Pancreas (tissue), 10 donors: ENCODE measurements around the gene GSTM4. TPM values are rescaled to one million over a fixed set of nuclear protein-coding genes. Genes with fewer than 3 reads are reported as not detected.

Source experiments
- ATAC-seq, 4 donors: fragments of 200-7000 bp; cut with Tn5 transposase; one replicate each; pipeline versions ENCODE4 v1.8.0 to v1.9.1; 2020; ENCODE audit warnings: mild to moderate bottlenecking in 4 of 4, moderate library complexity in 4 of 4
- DNase-seq, 6 donors: peaks; one replicate each; pipeline ENCODE4 v3.0.0-alpha.2; 2020
- FAIRE-seq: peaks from 2 replicates; lab custom pipeline; 2012; peaks lifted over from hg19 to GRCh38; lab: Jason Lieb, UNC
- H3K27ac ChIP-seq, 4 donors: fragments of 200-600 bp; sonication (generic); 1 replicate in 3 of 4; 2 replicates in 1 of 4; pipeline versions ENCODE4 v1.5.0 to v1.8.0; 2020
- H3K27me3 ChIP-seq, 4 donors: fragments of 200-600 bp; one replicate each; pipeline ENCODE4 v1.8.0; 2021
- H3K36me3 ChIP-seq, 3 donors: fragments of 200-600 bp; sonication (generic) in 1 of 3; one replicate each; pipeline versions ENCODE4 v1.5.0 to v1.8.0; 2020 to 2021
- H3K4me1 ChIP-seq, 3 donors: fragments of 200-600 bp; one replicate each; pipeline ENCODE4 v1.8.0; 2021
- H3K4me3 ChIP-seq, 4 donors: fragments of 200-600 bp; sonication (generic) in 2 of 4; one replicate each; pipeline versions ENCODE4 v1.5.0 to v1.8.0; 2020 to 2021
- H3K9me3 ChIP-seq, 4 donors: fragments of 200-600 bp; one replicate each; pipeline ENCODE4 v1.8.0; 2021
- WGBS, 2 donors: extraction: QIAGEN DNeasy Blood & Tissue Kit; methylation state at CpG; one replicate each; pipeline ENCODE4 v1.1.7; 2013; 5-methylcytosine and 5-hydroxymethylcytosine counted together
- intact Hi-C, 3 donors: fragments of 100-400 bp; cut with DNase I; formaldehyde crosslinking; loops; one replicate each; pipeline versions ENCODE4 v1.11.1 to v1.14.2; 2022
- polyA plus RNA-seq, 2 donors: library from polyadenylated mRNA; stranded (reverse); fragments of 200-250 nt; gene quantifications; one replicate each; pipeline ENCODE4 v1.2.3, GENCODE V29; 2013
- total RNA-seq, 6 donors: library from RNA; stranded (reverse); fragmentation: NEBNext Ultra II Directional in 4 of 6; extraction: Animal tissue kit (Norgen Biotek cat#: 25700) in 4 of 6; gene quantifications; one replicate each; pipeline versions ENCODE4 v1.2.1 to v1.2.4, GENCODE V29; 2021 to 2023
- TF ChIP-seq, protein P1 (sequence below), 4 donors: fragments of 200-600 bp; sonication (generic) in 3 of 4; IDR thresholded peaks; one replicate each; pipeline versions ENCODE4 v1.5.0 to v1.8.0; 2021; ENCODE audit warnings: antibody characterized with exemption in 4 of 4
- donor health status: healthy with polysubstance abuse.
- donor health status: DM: no; HTN: no; CAD: no; lungs with moderate emphysema.
- donor health status: DM: no; HTN: no; CAD: no.
- donor health status: control.
- donor health status: control.
- donor health status: Bipolar disorder and iron deficiency.
- donor health status: DM: yes; HTN: yes; CAD: no.
- donor health status: DM: no; HTN: no; CAD: no.
- donor health status: DM: no; HTN: no; CAD: no.
- donor health status: DM: yes; HTN: yes; CAD: no.

GSTM4 gene
- total and polyA plus RNA-seq, 8 donors, result 13.4 to 36.6 (median 19.8) TPM

DNA sequence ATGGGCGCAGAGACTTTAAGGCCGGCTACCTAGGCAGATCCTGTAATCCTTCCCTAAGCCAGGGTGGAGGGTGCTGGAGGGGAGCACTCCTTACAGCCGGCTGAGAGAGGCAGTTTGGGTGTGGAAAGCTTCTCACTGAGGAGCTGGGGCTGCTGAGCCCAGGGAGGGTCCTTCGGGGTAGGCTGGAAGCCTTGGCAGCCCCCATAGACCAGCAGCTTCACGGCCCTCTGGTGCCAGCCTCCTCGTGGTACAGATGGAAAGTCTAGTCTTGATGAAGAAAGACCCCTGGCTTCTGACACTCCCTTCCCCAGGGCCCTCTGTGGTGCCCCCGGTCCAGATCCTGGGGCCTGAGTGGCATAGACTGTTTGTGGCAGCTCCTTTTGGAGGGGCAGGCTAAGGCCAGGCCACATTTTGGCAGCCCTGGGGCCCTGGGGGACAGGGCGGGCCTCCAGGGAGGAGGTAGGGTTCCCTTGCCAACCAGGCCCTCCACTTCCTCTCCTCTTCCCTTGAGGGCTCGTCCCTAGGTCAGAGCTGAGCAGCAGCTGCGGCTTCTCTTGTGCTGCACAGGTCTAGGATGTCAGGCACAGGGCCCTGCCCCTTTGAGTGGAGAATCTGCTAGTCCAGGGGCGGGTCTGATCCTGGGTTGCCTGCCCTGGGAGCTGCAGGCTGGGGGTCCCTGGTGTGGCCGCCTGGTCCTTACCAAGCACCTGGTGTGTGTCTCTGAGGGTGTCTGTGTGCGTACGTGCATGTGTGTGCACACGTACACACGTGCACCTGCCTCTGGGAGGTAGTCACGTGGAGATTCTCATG is 31.5 kb upstream of the GSTM4 start:
- Histone ChIP-seq H3K4me1 (peaks cover under 1 to 6% (median under 1%) of the 10 kb centered on the region in 3 donors), H3K9me3 (no peaks in the 10 kb centered on the region), H3K27me3 (no peaks in the 10 kb centered on the region), H3K36me3 (peaks cover 0 to 32% (median 5%) of the 10 kb centered on the region in 3 donors), H3K4me3 (no peak overlapping the region), H3K27ac (no peak overlapping the region)
- intact Hi-C loops, result loop anchor here in 2 of 3 donors (5.0 kb wide), 1 partner anchor 82 kb away; no protein-coding TSS in a partner anchor
- FAIRE-seq, result no peak
- WGBS, 2 donors, result 82 to 83% methylated on average over 17 of the region's 17 CpGs
- no peak for ATAC-seq
- TF ChIP-seq, protein P1, sequence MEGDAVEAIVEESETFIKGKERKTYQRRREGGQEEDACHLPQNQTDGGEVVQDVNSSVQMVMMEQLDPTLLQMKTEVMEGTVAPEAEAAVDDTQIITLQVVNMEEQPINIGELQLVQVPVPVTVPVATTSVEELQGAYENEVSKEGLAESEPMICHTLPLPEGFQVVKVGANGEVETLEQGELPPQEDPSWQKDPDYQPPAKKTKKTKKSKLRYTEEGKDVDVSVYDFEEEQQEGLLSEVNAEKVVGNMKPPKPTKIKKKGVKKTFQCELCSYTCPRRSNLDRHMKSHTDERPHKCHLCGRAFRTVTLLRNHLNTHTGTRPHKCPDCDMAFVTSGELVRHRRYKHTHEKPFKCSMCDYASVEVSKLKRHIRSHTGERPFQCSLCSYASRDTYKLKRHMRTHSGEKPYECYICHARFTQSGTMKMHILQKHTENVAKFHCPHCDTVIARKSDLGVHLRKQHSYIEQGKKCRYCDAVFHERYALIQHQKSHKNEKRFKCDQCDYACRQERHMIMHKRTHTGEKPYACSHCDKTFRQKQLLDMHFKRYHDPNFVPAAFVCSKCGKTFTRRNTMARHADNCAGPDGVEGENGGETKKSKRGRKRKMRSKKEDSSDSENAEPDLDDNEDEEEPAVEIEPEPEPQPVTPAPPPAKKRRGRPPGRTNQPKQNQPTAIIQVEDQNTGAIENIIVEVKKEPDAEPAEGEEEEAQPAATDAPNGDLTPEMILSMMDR (IDR thresholded peaks at IDR 0.05), result no peak
- DNase-seq, result peak in 1 of 6 donors; percentile 9

DNA sequence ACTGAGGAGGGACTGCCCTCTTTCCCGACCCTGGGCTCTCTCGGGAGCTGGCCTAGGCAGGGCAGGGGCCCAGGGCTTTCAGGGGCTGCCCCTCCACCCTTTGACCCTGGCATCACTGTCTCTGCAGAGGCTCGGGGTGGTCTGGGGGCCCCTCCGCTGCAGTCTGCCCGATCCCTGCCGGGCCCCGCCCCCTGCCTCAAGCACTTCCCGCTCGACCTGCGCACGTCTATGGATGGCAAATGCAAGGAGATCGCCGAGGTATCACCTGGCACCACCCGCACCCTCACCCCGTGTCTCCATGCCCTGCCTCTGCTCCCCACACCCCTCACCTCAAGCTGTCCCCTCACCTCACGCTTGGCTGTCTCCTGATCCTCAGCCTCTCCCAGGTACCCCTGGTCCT is 30.7 kb upstream of the GSTM4 start:
- WGBS, 2 donors, result 88 to 92% methylated on average over 16 of the region's 16 CpGs
- DNase-seq, result peak in 2 of 6 donors; percentile 8 to 75

DNA sequence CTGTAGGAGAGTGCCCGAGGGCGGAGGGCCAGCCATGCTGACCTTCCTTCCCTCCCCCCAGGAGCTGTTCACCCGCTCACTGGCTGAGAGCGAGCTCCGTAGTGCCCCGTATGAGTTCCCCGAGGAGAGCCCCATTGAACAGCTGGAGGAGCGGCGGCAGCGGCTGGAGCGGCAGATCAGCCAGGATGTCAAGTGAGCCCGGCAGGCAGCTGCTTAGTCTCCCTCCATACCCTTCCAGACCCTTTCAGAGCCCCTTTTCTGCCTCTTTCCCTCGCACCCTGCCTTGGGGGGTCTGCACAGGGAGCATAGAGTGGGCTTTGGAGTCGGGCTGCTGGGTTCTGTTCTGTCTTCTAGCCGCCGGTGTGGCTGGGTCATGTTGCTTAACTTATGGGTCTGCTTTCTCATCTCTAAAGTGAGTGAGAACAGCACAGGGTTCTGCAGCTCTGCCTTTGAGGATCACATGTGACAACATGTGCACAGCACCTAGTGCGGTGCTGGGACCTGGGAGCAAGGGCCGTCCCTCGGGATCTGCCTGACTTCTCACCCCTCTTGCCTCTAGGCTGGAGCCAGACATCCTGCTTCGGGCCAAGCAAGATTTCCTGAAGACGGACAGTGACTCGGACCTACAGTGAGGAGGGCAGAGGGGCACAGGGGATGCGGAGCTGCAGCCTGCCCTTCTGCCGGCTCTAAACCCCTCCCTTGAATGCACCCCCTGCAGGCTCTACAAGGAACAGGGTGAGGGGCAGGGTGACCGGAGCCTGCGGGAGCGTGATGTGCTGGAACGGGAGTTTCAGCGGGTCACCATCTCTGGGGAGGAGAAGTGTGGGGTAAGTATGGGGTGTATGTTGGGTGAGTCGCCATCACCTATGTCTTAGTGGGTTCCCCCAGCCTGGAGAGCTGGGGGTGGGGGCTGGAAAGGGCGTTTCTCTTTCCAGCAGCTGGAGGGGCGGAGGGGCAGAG is 30.0 kb upstream of the GSTM4 start:
- Histone ChIP-seq H3K4me1 (peaks cover 0 to 5% (median 0%) of the 10 kb centered on the region in 3 donors), H3K36me3 (peaks cover 0 to 35% (median 5%) of the 10 kb centered on the region in 3 donors), H3K27ac (no peak overlapping the region), H3K27me3 (no peaks in the 10 kb centered on the region), H3K9me3 (no peaks in the 10 kb centered on the region), H3K4me3 (no peak overlapping the region)
- intact Hi-C loops, result loop anchor here in 2 of 3 donors (5.0 kb wide), 1 partner anchor 84 kb away; no protein-coding TSS in a partner anchor
- 83 to 89% methylated on average over 32 of the region's 32 CpGs for WGBS, 2 donors
- DNase-seq, result peak in 1 of 6 donors; percentile 7
- FAIRE-seq, result no peak
- TF ChIP-seq, protein P1 (IDR thresholded peaks at IDR 0.05), result no peak
- no peak for ATAC-seq

More for the DNA sequence above, 30.7 kb upstream of the GSTM4 start:
- Histone ChIP-seq H3K27me3 (no peaks in the 10 kb centered on the region), H3K9me3 (no peaks in the 10 kb centered on the region), H3K4me1 (peaks cover 0 to 5% (median 0%) of the 10 kb centered on the region in 3 donors), H3K36me3 (peaks cover 0 to 32% (median 5%) of the 10 kb centered on the region in 3 donors), H3K27ac (no peak overlapping the region), H3K4me3 (no peak overlapping the region)
- ATAC-seq, result no peak
- FAIRE-seq, result no peak
- intact Hi-C loops, result loop anchor here in 2 of 3 donors (5.0 kb wide), 1 partner anchor 83 kb away; no protein-coding TSS in a partner anchor
- TF ChIP-seq, protein P1 (IDR thresholded peaks at IDR 0.05), result no peak

DNA sequence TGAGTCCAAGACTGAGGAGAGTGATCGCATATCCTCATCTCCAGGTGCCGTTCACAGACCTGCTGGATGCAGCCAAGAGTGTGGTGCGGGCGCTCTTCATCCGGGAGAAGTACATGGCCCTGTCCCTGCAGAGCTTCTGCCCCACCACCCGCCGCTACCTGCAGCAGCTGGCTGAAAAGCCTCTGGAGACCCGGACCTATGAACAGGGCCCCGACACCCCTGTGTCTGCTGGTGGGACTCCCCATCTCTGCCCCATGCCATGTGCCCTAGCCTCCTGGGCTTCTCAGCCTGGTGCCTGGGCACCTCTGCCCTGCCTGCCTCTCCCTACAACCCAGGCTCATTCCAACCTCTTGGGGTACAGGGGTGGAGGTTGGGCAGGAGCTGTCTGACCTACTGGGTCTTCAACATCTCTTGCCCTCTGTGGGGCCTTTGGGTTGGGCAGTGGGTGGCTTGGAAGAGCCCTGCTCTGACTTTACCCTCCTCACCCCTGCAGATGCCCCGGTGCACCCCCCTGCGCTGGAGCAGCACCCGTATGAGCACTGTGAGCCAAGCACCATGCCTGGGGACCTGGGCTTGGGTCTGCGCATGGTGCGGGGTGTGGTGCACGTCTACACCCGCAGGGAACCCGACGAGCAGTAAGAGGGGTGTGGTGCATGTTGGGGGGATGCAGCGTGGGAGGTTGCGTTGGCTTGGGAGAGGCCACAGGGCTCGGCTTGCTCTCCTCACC is 29.1 kb upstream of the GSTM4 start:
- intact Hi-C loops, result loop anchor here in 2 of 3 donors (5.0 kb wide), 1 partner anchor 85 kb away; no protein-coding TSS in a partner anchor
- Histone ChIP-seq H3K36me3 (peaks cover 0 to 41% (median 5%) of the 10 kb centered on the region in 3 donors), H3K4me3 (no peak overlapping the region), H3K27me3 (no peaks in the 10 kb centered on the region), H3K27ac (no peak overlapping the region), H3K9me3 (no peaks in the 10 kb centered on the region), H3K4me1 (peaks cover 0 to under 1% (median 0%) of the 10 kb centered on the region in 3 donors)
- 94 to 99% methylated on average over 14 to 21 of the region's 21 CpGs for WGBS, 2 donors
- ATAC-seq, result no peak
- TF ChIP-seq, protein P1 (IDR thresholded peaks at IDR 0.05), result no peak
- DNase-seq, result peak in 2 of 6 donors; percentile 5 to 63
- FAIRE-seq, result no peak
